Transverse colon (tissue), 3 donors: ENCODE data around the gene RNF183.

Source experiments
- EP300 ChIP-seq: sonication (generic); formaldehyde crosslinking; IDR thresholded peaks from one replicate; pipeline ENCODE4 v1.6.1; 2017; ENCODE audit warnings: antibody characterized with exemption, low read depth
- TF ChIP-seq, protein P1 (sequence below), 5 experiments: fragments of 200-600 bp in 3 of 5; fragments of 450-650 bp in 2 of 5; sonication (generic) in 3 of 5; IDR thresholded peaks; 1 replicate in 2 of 5; 2 replicates in 3 of 5; pipeline ENCODE4 v1.5.1; 2016 to 2017; ENCODE audit warnings: antibody characterized with exemption in 5 of 5, inconsistent platforms in 3 of 5, mild to moderate bottlenecking in 2 of 5, moderate library complexity in 1 of 5

DNA sequence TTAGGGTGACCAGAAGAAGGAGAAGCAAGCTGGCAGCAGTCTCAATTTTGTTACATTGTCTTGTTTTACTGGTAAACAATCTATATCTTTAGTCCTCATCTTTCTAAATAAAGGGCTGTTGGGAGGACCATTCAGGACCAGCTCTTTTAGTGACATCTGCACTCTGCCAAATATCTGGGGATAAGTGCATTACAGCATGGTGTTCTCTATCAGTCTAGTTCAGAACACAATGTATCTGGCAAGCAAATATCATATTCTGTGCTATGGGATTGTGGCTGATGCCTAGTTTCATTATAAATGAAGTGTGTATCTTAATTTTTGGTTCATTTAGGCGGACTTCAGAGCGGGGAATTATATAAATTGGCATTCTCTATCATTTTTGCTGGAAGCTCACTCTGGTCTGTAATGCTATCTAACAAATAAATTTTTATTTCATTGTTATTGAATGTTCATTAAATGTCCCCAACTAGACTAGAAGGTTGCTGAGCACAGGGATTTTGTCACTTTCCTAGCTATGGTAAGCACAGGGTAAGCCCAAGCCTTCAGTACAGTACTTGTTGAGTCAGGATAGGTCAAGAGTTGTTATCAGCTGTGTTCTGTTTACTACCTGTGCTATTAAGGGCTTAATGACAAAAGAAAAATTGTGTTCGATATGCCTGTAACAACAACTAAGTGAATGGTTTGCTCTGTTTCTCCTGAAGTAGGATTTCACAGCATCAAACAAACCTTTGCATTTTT is 25.0 kb upstream of the RNF183 start:
- TF ChIP-seq EP300 = no peak
- TF ChIP-seq, protein P1, sequence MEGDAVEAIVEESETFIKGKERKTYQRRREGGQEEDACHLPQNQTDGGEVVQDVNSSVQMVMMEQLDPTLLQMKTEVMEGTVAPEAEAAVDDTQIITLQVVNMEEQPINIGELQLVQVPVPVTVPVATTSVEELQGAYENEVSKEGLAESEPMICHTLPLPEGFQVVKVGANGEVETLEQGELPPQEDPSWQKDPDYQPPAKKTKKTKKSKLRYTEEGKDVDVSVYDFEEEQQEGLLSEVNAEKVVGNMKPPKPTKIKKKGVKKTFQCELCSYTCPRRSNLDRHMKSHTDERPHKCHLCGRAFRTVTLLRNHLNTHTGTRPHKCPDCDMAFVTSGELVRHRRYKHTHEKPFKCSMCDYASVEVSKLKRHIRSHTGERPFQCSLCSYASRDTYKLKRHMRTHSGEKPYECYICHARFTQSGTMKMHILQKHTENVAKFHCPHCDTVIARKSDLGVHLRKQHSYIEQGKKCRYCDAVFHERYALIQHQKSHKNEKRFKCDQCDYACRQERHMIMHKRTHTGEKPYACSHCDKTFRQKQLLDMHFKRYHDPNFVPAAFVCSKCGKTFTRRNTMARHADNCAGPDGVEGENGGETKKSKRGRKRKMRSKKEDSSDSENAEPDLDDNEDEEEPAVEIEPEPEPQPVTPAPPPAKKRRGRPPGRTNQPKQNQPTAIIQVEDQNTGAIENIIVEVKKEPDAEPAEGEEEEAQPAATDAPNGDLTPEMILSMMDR (IDR thresholded peaks at IDR 0.05) = no peak
